Keratinocyte (primary cell): Measurements from ENCODE around the gene ITGA11. TPM values are rescaled to one million over a fixed set of nuclear protein-coding genes. Genes with fewer than 3 reads are reported as not detected.

ENCODE experiments used
- DNase-seq: peaks from one replicate; pipeline ENCODE4 v3.0.0-alpha.2; 2011; ENCODE audit warnings: low read depth, missing footprints, low spot score
- FAIRE-seq: peaks from 2 replicates; lab custom pipeline; 2011; peaks lifted over from hg19 to GRCh38; lab: Jason Lieb, UNC
- H2AFZ ChIP-seq: 2 replicates; pipeline ENCODE4 v1.6.0; 2012; ENCODE audit warnings: low read length, control low read depth, inconsistent platforms; ENCODE audit not compliant: control insufficient read depth
- H3K27ac ChIP-seq: 2 replicates; pipeline ENCODE4 v1.5.1; 2011; ENCODE audit warnings: low read length; ENCODE audit not compliant: control insufficient read depth, insufficient read depth
- H3K27me3 ChIP-seq: 3 replicates; pipeline ENCODE4 v1.6.0; 2011; ENCODE audit warnings: low read length; ENCODE audit not compliant: control insufficient read depth, insufficient read depth; ENCODE audit errors: extremely low read depth
- H3K36me3 ChIP-seq, 2 experiments: 2 replicates in 1 of 2; 3 replicates in 1 of 2; pipeline ENCODE4 v1.5.1; 2011; ENCODE audit warnings: low read length in 2 of 2, mild to moderate bottlenecking in 1 of 2; ENCODE audit not compliant: control insufficient read depth in 2 of 2, insufficient read depth in 2 of 2; ENCODE audit errors: extremely low read depth in 1 of 2
- H3K4me1 ChIP-seq: 3 replicates; pipeline ENCODE4 v1.5.1; 2011; ENCODE audit warnings: low read length; ENCODE audit not compliant: control insufficient read depth, insufficient read depth; ENCODE audit errors: extremely low read depth
- H3K4me2 ChIP-seq: 3 replicates; pipeline ENCODE4 v1.6.0; 2011; ENCODE audit warnings: low read depth, low read length; ENCODE audit not compliant: control insufficient read depth, insufficient read depth; ENCODE audit errors: extremely low read depth
- H3K4me3 ChIP-seq, 3 experiments: fragments of 200-600 bp in 1 of 3; sonication (generic) in 1 of 3; 2 replicates in 2 of 3; 3 replicates in 1 of 3; pipeline ENCODE4 v1.5.1; 2011 to 2016; ENCODE audit warnings: low read length in 3 of 3, mild to moderate bottlenecking in 3 of 3, control low read depth in 2 of 3, inconsistent platforms in 1 of 3, low read depth in 1 of 3, mixed read lengths in 1 of 3, mixed run types in 1 of 3, moderate library complexity in 1 of 3; ENCODE audit not compliant: control insufficient read depth in 2 of 3, insufficient read depth in 2 of 3; ENCODE audit errors: extremely low read depth in 1 of 3
- H3K79me2 ChIP-seq: 2 replicates; pipeline ENCODE4 v1.6.0; 2012; ENCODE audit warnings: low read length; ENCODE audit not compliant: control insufficient read depth, insufficient read depth
- H3K9ac ChIP-seq: 3 replicates; pipeline ENCODE4 v1.6.0; 2011; ENCODE audit warnings: low read length; ENCODE audit not compliant: control insufficient read depth, insufficient read depth; ENCODE audit errors: extremely low read depth
- H3K9me1 ChIP-seq: 3 replicates; pipeline ENCODE4 v1.6.0; 2011; ENCODE audit warnings: low read length; ENCODE audit not compliant: control insufficient read depth, insufficient read depth; ENCODE audit errors: extremely low read depth
- H3K9me3 ChIP-seq: 2 replicates; pipeline ENCODE4 v1.5.1; 2012; ENCODE audit warnings: low read depth, low read length; ENCODE audit not compliant: control insufficient read depth
- H4K20me1 ChIP-seq: 3 replicates; pipeline ENCODE4 v1.6.0; 2011; ENCODE audit warnings: low read length; ENCODE audit not compliant: control insufficient read depth, insufficient read depth; ENCODE audit errors: extremely low read depth
- CTCF ChIP-seq, 3 experiments: IDR thresholded peaks in 1 of 3; conservative IDR thresholded peaks in 1 of 3; optimal IDR thresholded peaks in 1 of 3; 2 replicates in 2 of 3; 3 replicates in 1 of 3; pipeline versions ENCODE3 to v1.5.1; 2011; ENCODE audit warnings: low read length in 3 of 3, mild to moderate bottlenecking in 3 of 3, moderate library complexity in 2 of 3, control low read depth in 1 of 3, inconsistent platforms in 1 of 3; ENCODE audit not compliant: insufficient read depth in 2 of 3; ENCODE audit errors: extremely low read depth in 1 of 3
- EZH2 ChIP-seq: IDR thresholded peaks from one replicate; pipeline ENCODE4 v1.6.1; 2012; ENCODE audit warnings: inconsistent platforms, mild to moderate bottlenecking, low read length, moderate library complexity
- dilution Hi-C: fragments of 300-500 bp; cut with MboI; formaldehyde crosslinking; loops from one replicate; pipeline ENCODE4 v1.7.0; 2020; ENCODE audit warnings: low sequenced_read_pairs; ENCODE audit not compliant: extremely low pct_ligation_motif_present
- polyA plus RNA-seq, 5 experiments: library from polyadenylated mRNA; depleted of rRNA in 3 of 5; stranded (reverse) in 3 of 5; stranded (forward) in 1 of 5; unstranded in 1 of 5; fragments of >200 nt; gene quantifications; 1 replicate in 1 of 5; 2 replicates in 3 of 5; 3 replicates in 1 of 5; pipeline versions ENCODE4 v1.2.1 to v1.2.3, GENCODE V29; 2011 to 2012; ENCODE audit warnings: missing spikeins in 2 of 5, low read depth in 1 of 5, low replicate concordance in 1 of 5

The ITGA11 gene
- polyA plus RNA-seq, 1 donor (not counting 4 experiments of a cell fraction or from before 2014, with no cell fraction given) = not detected

DNA sequence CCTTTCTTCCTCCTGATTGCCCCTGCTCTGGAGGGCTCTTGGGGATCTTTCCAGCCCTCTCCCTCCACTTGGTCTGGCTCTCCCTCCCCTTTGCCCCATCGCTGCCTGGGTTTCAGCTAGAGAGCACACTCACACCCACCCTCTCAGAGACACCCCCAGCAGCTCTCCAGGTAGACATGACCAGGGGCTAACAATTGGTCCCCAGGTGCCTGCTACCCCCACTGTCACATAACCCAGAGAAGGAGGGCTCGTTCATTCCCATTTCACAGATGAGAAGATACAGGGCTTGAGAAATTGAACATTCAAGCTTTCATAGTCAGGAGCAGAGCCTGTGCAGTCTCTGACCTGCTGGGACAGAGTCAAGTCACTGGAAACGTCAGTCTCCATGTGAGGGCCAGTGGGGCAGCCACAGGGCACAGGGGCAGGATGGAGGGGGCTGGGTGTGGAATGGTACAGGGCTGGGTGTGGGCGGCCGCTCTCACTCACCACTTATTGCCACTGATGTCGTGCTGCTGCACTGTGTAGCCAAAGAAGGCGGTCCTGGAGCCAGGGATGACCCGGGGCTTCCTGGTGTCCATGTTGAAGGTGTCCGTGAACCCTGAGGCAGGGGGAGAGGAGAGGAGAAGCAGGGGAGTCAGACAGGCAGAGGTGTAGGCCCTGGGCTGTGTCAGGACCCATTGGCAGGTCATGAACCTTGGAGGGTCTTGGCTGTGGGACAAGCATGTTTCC, 29.4 kb downstream of the ITGA11 start:
- TF ChIP-seq EZH2 (no peak), CTCF (optimal IDR thresholded peaks at IDR 0.05 in 1 of 3, IDR thresholded peaks at IDR 0.05 in 1 of 3, conservative IDR thresholded peaks at IDR 0.05 in 1 of 3; ENCODE audit: extremely low read depth in 1 of 3, insufficient read depth in 2 of 3, low read length in 3 of 3) (no peak)
- no peak overlapping the region for H2AFZ ChIP-seq
- no peaks in the 10 kb centered on the region for H4K20me1 ChIP-seq
- dilution Hi-C loops = no loop called here
- FAIRE-seq (no peak), DNase-seq (no peak)
- H3K27ac ChIP-seq = no peak overlapping the region
- H3K4me3 ChIP-seq = no peak overlapping the region
- peaks cover 4% of the 10 kb centered on the region for H3K27me3 ChIP-seq
- H3K79me2 ChIP-seq = no peaks in the 10 kb centered on the region
- H3K9ac ChIP-seq = no peak overlapping the region
- no peak overlapping the region for H3K4me2 ChIP-seq
- H3K4me1 ChIP-seq = no peaks in the 10 kb centered on the region
- no peaks in the 10 kb centered on the region for H3K9me3 ChIP-seq
- H3K36me3 ChIP-seq = no peaks in the 10 kb centered on the region
- no peaks in the 10 kb centered on the region for H3K9me1 ChIP-seq

DNA sequence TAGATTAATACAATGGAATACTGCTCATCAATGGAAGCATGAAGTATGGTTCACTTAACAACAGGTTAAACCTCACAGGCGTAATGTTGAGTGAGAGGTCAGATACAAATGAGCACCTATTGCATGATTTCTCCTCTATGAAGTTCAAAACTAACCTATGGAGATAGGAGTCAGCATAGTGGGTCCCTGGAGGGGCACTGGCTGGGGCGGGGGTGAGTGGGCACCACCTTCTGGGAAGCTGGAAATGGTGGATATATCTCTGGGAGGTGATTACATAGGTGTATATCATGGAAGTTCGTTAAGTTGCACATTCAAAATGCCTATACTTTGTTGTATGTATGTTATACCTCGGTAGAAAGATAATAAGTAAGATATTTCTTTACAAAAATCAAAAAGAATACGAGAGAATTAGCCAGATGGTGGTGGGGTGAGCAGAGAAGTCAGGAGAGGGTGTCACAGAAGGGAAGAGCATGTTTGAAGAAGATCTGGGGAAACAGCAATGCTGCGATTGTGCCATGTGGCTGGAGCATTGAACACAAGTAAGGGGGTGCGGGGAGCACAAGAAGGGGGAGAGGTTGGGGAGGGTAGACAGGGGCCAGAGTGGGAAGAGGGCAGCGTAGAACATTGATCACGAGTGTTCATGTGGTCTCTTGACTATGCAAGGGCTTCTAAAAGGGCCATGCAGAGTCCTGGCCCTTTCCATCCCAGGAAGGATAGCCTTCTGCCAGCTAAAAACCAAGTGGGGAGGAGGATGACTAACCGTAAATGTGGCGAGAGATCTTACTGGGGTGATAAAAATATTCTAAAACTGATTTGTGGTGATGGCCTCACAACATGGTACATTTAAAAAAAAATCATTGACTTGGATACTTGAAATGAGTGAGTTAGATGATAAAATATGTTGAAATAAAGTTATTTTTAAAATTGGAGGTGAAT, 30.2 kb downstream of the ITGA11 start:
- no peak overlapping the region for H2AFZ ChIP-seq
- H4K20me1 ChIP-seq = no peaks in the 10 kb centered on the region
- H3K4me2 ChIP-seq = no peak overlapping the region
- no peaks in the 10 kb centered on the region for H3K79me2 ChIP-seq
- DNase-seq (no peak), FAIRE-seq (no peak)
- TF ChIP-seq EZH2 = no peak
- no peak for TF ChIP-seq CTCF (optimal IDR thresholded peaks at IDR 0.05 in 1 of 3, IDR thresholded peaks at IDR 0.05 in 1 of 3, conservative IDR thresholded peaks at IDR 0.05 in 1 of 3; ENCODE audit: extremely low read depth in 1 of 3, insufficient read depth in 2 of 3, low read length in 3 of 3)
- H3K9ac ChIP-seq = no peak overlapping the region
- H3K9me1 ChIP-seq = no peaks in the 10 kb centered on the region
- H3K4me3 ChIP-seq = no peak overlapping the region
- peaks cover 4% of the 10 kb centered on the region for H3K27me3 ChIP-seq
- no peaks in the 10 kb centered on the region for H3K4me1 ChIP-seq
- no peaks in the 10 kb centered on the region for H3K36me3 ChIP-seq
- H3K9me3 ChIP-seq = no peaks in the 10 kb centered on the region
- dilution Hi-C loops = no loop called here
- no peak overlapping the region for H3K27ac ChIP-seq
